Activated B cell treated with CpG ODN at 0.5 μM for 24 hours (primary cell): ENCODE data around the gene SENP2. TPM values are rescaled to one million over a fixed set of nuclear protein-coding genes. Genes with fewer than 3 reads are reported as not detected.
A peak's percentile ranks its signal among the peaks of the same experiment; 100 is the strongest.

Experiments
- ATAC-seq: fragments of 200-7000 bp; cut with Tn5 transposase; one replicate; pipeline ENCODE4 v1.10.0; 2021; ENCODE audit warnings: low read depth, mild to moderate bottlenecking, moderate library complexity
- CTCF ChIA-PET: fragments of 350-600 bp; sonication (Branson Sonifier 250); formaldehyde crosslinking; loops from one replicate; lab custom pipeline; 2021; ENCODE audit warnings: antibody characterized with exemption; lab: Charles Lee
- POLR2A ChIA-PET: fragments of 350-600 bp; sonication (Branson Sonifier 250); formaldehyde crosslinking; loops from one replicate; lab custom pipeline; 2021; ENCODE audit warnings: antibody characterized with exemption; lab: Charles Lee
- DNase-seq: peaks from one replicate; pipeline ENCODE4 v3.0.0; 2022
- H3K27ac Mint-ChIP-seq: one replicate; pipeline ENCODE4 v1.8.0; 2020; ENCODE audit warnings: mixed read lengths
- H3K27me3 Mint-ChIP-seq: one replicate; pipeline ENCODE4 v1.8.0; 2021; ENCODE audit warnings: mixed read lengths
- H3K36me3 Mint-ChIP-seq: one replicate; pipeline ENCODE4 v1.8.0; 2021; ENCODE audit warnings: low read depth, mixed read lengths
- H3K4me1 Mint-ChIP-seq: one replicate; pipeline ENCODE4 v1.8.0; 2021; ENCODE audit warnings: mixed read lengths
- H3K4me3 Mint-ChIP-seq: one replicate; pipeline ENCODE4 v1.8.0; 2020; ENCODE audit warnings: mild to moderate bottlenecking, mixed read lengths
- H3K9me3 Mint-ChIP-seq: one replicate; pipeline ENCODE4 v1.8.0; 2020; ENCODE audit warnings: mixed read lengths
- CTCF ChIP-seq: fragments of 200-600 bp; IDR thresholded peaks from one replicate; pipeline ENCODE4 v1.8.0; 2022; ENCODE audit warnings: antibody characterized with exemption, mild to moderate bottlenecking
- intact Hi-C: fragments of 100-400 bp; cut with micrococcal nuclease; formaldehyde crosslinking; loops from one replicate; pipeline ENCODE4 v1.15.1; 2024
- total RNA-seq: library from RNA; stranded (reverse); gene quantifications from 2 replicates; pipeline ENCODE4 v1.2.3, GENCODE V29; 2022

Gene SENP2
- total RNA-seq, 1 donor from 2014 or later = 47.1 TPM

- DNase-seq (no peak), ATAC-seq (no peak)
- POLR2A ChIA-PET = interaction anchor here (2.2 kb wide), 1 partner anchor 86 kb away, joined by 8 read pairs; the partner anchor contains the start of gene TMEM41A
- no peak for TF ChIP-seq CTCF
- no peak overlapping the region for H3K4me3 Mint-ChIP-seq
- H3K9me3 Mint-ChIP-seq = no peaks in the 10 kb centered on the region
- intact Hi-C loops = no loop called here
- CTCF ChIA-PET = no interaction called here
- peaks cover 14% of the 10 kb centered on the region for H3K36me3 Mint-ChIP-seq
- no peak overlapping the region for H3K27ac Mint-ChIP-seq
- no peaks in the 10 kb centered on the region for H3K27me3 Mint-ChIP-seq
- H3K4me1 Mint-ChIP-seq = peaks cover 39% of the 10 kb centered on the region
Measured at GRCh38 chr3:185584686-185585085, 1.4 kb upstream of the SENP2 start.

GRCh38 chr3:185585518-185585858 lies 607 bp upstream of the SENP2 start:
- ChIA-PET CTCF (interaction anchor here (1.0 to 1.9 kb wide), 3 partner anchors 11 to 18 kb away, joined by 3 to 5 read pairs (median 3); no protein-coding TSS in a partner anchor), POLR2A (interaction anchor here (0.8 to 2.2 kb wide), 9 partner anchors 11 to 1198 kb away, joined by 3 to 64 read pairs (median 6); partner anchors contain the start of genes DNAJB11, EIF4A2, LIPH and TMEM41A)
- DNase-seq = no peak
- Mint-ChIP-seq H3K27me3 (no peaks in the 10 kb centered on the region), H3K4me3 (peak overlapping the region; percentile 97), H3K27ac (peak overlapping the region; percentile 97), H3K36me3 (peaks cover 17% of the 10 kb centered on the region), H3K9me3 (no peaks in the 10 kb centered on the region), H3K4me1 (peaks cover 39% of the 10 kb centered on the region)
- intact Hi-C loops = no loop called here
- TF ChIP-seq CTCF = no peak
- no peak for ATAC-seq

- ATAC-seq (no peak), DNase-seq (no peak)
- peaks cover 26% of the 10 kb centered on the region for H3K36me3 Mint-ChIP-seq
- H3K27me3 Mint-ChIP-seq = no peaks in the 10 kb centered on the region
- H3K9me3 Mint-ChIP-seq = no peaks in the 10 kb centered on the region
- peak overlapping the region; percentile 97 for H3K4me3 Mint-ChIP-seq
- H3K27ac Mint-ChIP-seq = peak overlapping the region; percentile 97
- no peak for TF ChIP-seq CTCF
- ChIA-PET POLR2A (interaction anchor here (0.5 to 2.2 kb wide), 8 partner anchors 9 to 1197 kb away, joined by 3 to 64 read pairs (median 5); partner anchors contain the start of genes DNAJB11, EIF4A2 and TMEM41A), CTCF (interaction anchor here (1.0 to 1.9 kb wide), 3 partner anchors 12 to 17 kb away, joined by 3 to 5 read pairs (median 3); no protein-coding TSS in a partner anchor)
- H3K4me1 Mint-ChIP-seq = peaks cover 39% of the 10 kb centered on the region
- intact Hi-C loops = loop anchor here (1.0 to 2.0 kb wide), 6 partner anchors 9 to 981 kb away; partner anchors contain the start of genes TBCCD1 and TMEM41A
Measured at GRCh38 chr3:185586686-185587039, 568 bp downstream of the SENP2 start.

- H3K9me3 Mint-ChIP-seq = no peaks in the 10 kb centered on the region
- intact Hi-C loops = no loop called here
- CTCF ChIA-PET = no interaction called here
- TF ChIP-seq CTCF = no peak
- peak overlapping the region; percentile 97 for H3K27ac Mint-ChIP-seq
- POLR2A ChIA-PET = interaction anchor here (5.2 kb wide), 1 partner anchor 7 kb away, joined by 64 read pairs; the partner anchor contains the start of gene SENP2
- no peaks in the 10 kb centered on the region for H3K27me3 Mint-ChIP-seq
- ATAC-seq = no peak
- DNase-seq = no peak
- no peak overlapping the region for H3K4me3 Mint-ChIP-seq
- H3K4me1 Mint-ChIP-seq = peaks cover 36% of the 10 kb centered on the region
- peaks cover 32% of the 10 kb centered on the region for H3K36me3 Mint-ChIP-seq
Measured at GRCh38 chr3:185594073-185594472, 8.0 kb downstream of the SENP2 start.

GRCh38 chr3:185595526-185595925 lies 9.4 kb downstream of the SENP2 start:
- peak overlapping the region; percentile 52 for H3K4me3 Mint-ChIP-seq
- POLR2A ChIA-PET = interaction anchor here (0.7 to 5.2 kb wide), 3 partner anchors 9 to 73 kb away, joined by 3 to 64 read pairs (median 3); partner anchors contain the start of gene SENP2
- ATAC-seq = peak; percentile 96

More at GRCh38 chr3:185595526-185595925, 9.4 kb downstream of the SENP2 start:
- Mint-ChIP-seq H3K27me3 (no peaks in the 10 kb centered on the region), H3K27ac (peak overlapping the region; percentile 97), H3K9me3 (no peaks in the 10 kb centered on the region), H3K4me1 (peaks cover 33% of the 10 kb centered on the region), H3K36me3 (peaks cover 40% of the 10 kb centered on the region)
- intact Hi-C loops = loop anchor here (1.0 kb wide), 1 partner anchor 9 kb away; the partner anchor contains the start of gene SENP2
- CTCF ChIA-PET = no interaction called here
- DNase-seq = no peak
- no peak for TF ChIP-seq CTCF
